Thoracic aorta (tissue), 2 donors: ENCODE data around the gene SELENON. TPM values are rescaled to one million over a fixed set of nuclear protein-coding genes. Genes with fewer than 3 reads are reported as not detected.
A peak's percentile ranks its signal among the peaks of the same experiment; 100 is the strongest.

ENCODE experiments used
- ATAC-seq: fragments of 150-250 bp; one replicate; pipeline ENCODE4 v1.8.0; 2017; ENCODE audit warnings: low read depth; ENCODE audit not compliant: insufficient number of reproducible peaks, low FRiP score
- DNase-seq: peaks from one replicate; pipeline ENCODE4 v3.0.0-alpha.2; 2020; ENCODE audit warnings: low spot score
- H3K27ac ChIP-seq, 2 donors: fragments of 200-600 bp; sonication (generic); 1 replicate in 1 of 2; 2 replicates in 1 of 2; pipeline ENCODE4 v1.5.1; 2016; ENCODE audit warnings: mild to moderate bottlenecking in 2 of 2, moderate library complexity in 2 of 2
- H3K27me3 ChIP-seq: fragments of 200-600 bp; sonication (generic); replicated peaks from 2 replicates; pipeline ENCODE4 v1.6.0; 2016; ENCODE audit warnings: mild to moderate bottlenecking; ENCODE audit not compliant: insufficient read depth
- H3K36me3 ChIP-seq: fragments of 200-600 bp; sonication (generic); one replicate; pipeline ENCODE4 v1.5.1; 2016
- H3K4me1 ChIP-seq, 2 donors: fragments of 200-600 bp; sonication (generic); 1 replicate in 1 of 2; 2 replicates in 1 of 2; pipeline versions ENCODE4 v1.5.1 to v1.6.0; 2016; ENCODE audit warnings: low read depth in 2 of 2, mild to moderate bottlenecking in 1 of 2; ENCODE audit not compliant: control insufficient read depth in 1 of 2
- H3K4me3 ChIP-seq: fragments of 200-600 bp; sonication (generic); 2 replicates; pipeline ENCODE4 v1.5.1; 2016; ENCODE audit warnings: mild to moderate bottlenecking
- H3K9me3 ChIP-seq: fragments of 200-600 bp; sonication (generic); 2 replicates; pipeline ENCODE4 v1.5.1; 2016
- CTCF ChIP-seq: fragments of 200-600 bp; sonication (generic); IDR thresholded peaks from one replicate; pipeline ENCODE4 v1.5.1; 2019; ENCODE audit warnings: antibody characterized with exemption
- total RNA-seq, 2 donors: library from RNA; depleted of rRNA; stranded (reverse); fragments of >200 nt; gene quantifications; one replicate each; pipeline versions ENCODE4 v1.1.0 to v1.2.3, GENCODE V29; 2016

Gene SELENON
- total RNA-seq, 2 donors from 2014 or later: 44.1 to 48.6 TPM

DNA sequence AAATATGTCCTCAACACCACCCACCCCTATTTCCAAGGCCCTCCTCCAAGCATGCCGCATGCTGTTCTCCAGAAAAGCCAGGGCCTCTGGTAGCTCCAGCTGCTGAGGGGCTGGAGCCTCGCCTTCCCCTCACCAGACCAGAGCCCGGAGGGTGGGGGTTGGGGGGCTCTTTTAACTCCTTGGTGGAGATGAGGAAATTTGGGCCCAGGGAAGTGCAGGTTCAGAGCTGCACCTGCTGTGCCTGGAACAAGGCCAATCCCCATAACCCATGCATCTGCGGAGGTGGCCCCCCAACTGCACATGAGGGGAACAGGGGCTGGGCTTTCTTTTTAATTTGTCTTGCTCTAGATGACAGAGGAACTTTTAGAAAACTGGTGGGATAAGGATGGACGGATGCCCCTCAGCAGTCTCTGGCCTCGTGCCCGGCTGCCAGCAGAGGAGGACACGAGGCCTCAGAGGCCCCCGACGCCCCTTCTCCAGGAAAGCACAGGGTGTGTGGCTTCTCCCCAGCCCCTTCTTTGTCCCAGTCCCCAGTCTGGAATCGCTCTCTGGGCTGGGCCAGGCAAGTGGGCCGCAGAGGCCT lies 550 bp upstream of the SELENON start:
- no peaks in the 10 kb centered on the region for H3K36me3 ChIP-seq
- ATAC-seq (peak; percentile 25), DNase-seq (no peak)
- H3K4me3 ChIP-seq: peak overlapping the region; percentile 75
- H3K27ac ChIP-seq: peak overlapping the region; percentile 88 to 90
- H3K9me3 ChIP-seq: no peaks in the 10 kb centered on the region
- H3K4me1 ChIP-seq: peaks cover 20 to 53% of the 10 kb centered on the region in 2 donors
- TF ChIP-seq CTCF: no peak
- H3K27me3 ChIP-seq: no peaks in the 10 kb centered on the region

GRCh38 chr1:25800703-25801377 lies 847 bp downstream of the SELENON start:
- Histone ChIP-seq H3K36me3 (peaks cover 4% of the 10 kb centered on the region), H3K27me3 (no peaks in the 10 kb centered on the region), H3K4me1 (peaks cover 31 to 67% of the 10 kb centered on the region in 2 donors), H3K4me3 (peak overlapping the region; percentile 86), H3K9me3 (no peaks in the 10 kb centered on the region), H3K27ac (peak overlapping the region; percentile 74 to 79)
- TF ChIP-seq CTCF: no peak
- ATAC-seq: no peak
- DNase-seq: no peak

DNA sequence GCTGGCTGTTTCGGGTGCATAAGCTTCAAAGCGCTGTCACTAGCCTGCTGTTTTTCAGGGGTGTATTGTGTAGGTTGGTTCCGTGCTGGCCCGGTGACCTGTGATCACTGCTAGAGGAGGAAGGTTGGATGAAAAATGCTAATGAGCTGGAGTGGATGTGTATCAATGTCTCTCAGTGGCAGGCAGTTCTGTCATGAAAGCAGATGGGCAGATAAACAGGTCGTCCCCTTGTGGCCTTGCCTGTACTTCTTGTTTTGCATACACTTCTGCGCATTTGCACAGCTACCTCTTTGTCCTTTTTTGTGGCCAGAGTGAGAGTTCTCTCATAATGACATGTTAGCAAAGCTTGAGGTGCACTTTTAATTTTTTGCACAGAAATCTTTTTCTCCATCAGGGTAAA lies 2.9 kb downstream of the SELENON start:
- no peak for TF ChIP-seq CTCF
- no peak overlapping the region for H3K4me3 ChIP-seq
- H3K9me3 ChIP-seq: no peaks in the 10 kb centered on the region
- peaks cover 4% of the 10 kb centered on the region for H3K36me3 ChIP-seq
- H3K27ac ChIP-seq: no peak overlapping the region
- DNase-seq: no peak
- no peaks in the 10 kb centered on the region for H3K27me3 ChIP-seq
- no peak for ATAC-seq
- H3K4me1 ChIP-seq: peaks cover 38 to 78% of the 10 kb centered on the region in 2 donors

DNA sequence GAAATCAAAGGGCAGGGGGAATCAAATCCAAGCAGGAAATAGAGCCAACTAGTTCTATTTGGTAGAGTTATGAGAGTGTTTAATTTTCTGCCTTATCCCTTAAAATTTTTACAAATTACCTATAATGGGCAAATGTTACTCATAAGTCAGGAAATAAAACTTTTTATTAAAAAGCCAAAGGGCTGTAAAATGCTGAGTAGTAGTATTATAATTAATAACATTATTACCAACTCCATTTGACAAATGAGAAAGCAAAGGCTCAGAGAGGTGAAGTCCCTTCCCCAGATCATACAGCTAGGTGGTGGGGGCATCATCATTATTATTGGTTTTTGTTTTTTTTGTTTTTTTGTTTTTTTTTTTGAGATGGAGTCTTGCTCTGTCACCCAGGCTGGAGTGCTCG lies 3.4 kb downstream of the SELENON start:
- no peak for TF ChIP-seq CTCF
- Histone ChIP-seq H3K4me1 (peaks cover 38 to 78% of the 10 kb centered on the region in 2 donors), H3K4me3 (no peak overlapping the region), H3K27me3 (no peaks in the 10 kb centered on the region), H3K36me3 (peaks cover 5% of the 10 kb centered on the region), H3K27ac (no peak overlapping the region), H3K9me3 (no peaks in the 10 kb centered on the region)
- DNase-seq (no peak), ATAC-seq (no peak)

DNA sequence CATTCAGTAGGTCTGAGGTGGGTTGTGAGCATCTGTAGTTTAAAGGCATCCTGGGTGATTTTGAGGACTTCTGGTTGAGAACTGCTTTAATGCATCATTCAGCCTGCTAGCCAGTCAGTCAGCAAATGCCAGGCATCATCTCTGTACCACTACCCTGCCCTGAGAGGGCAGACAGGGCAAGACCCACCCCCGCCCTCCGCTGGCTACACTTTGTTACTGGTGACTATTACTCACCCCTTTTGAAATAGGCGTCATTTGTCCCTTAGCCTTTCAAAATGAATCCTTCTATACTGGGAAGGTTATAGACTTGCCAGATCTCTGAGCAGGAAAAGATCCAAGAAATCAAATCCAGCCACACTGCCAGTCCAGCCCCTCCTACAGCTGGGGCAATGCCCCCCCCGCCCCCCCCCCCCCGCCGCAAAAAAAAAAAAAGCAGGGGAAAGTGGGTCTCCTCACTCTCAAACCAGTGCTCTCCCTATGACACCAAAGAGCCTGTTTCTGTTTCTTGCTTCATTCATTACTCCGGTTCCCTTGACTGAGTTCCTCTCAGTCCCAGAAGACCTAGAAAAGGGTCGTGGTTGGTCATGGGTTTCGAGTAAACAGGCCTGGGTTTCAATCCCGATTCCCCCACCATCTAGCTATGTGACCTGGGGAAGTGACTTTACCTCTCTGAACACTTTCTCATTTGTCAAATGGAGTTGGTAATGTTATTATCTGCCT lies 4.4 kb downstream of the SELENON start:
- TF ChIP-seq CTCF: no peak
- Histone ChIP-seq H3K36me3 (peaks cover 16% of the 10 kb centered on the region), H3K9me3 (no peaks in the 10 kb centered on the region), H3K27ac (peak overlapping the region; percentile 21 to 68), H3K4me3 (no peak overlapping the region), H3K27me3 (no peaks in the 10 kb centered on the region), H3K4me1 (peaks cover 36 to 71% of the 10 kb centered on the region in 2 donors)
- DNase-seq (no peak), ATAC-seq (no peak)
